H1 (cell line): Measurements from ENCODE around the gene C11orf58. TPM values are rescaled to one million over a fixed set of nuclear protein-coding genes. Genes with fewer than 3 reads are reported as not detected.

Source experiments
- CTCF ChIA-PET: fragments of 300-600 bp; sonication (Branson Sonifier 250); formaldehyde crosslinking; loops from one replicate; lab custom pipeline; 2021; ENCODE audit not compliant: partially characterized antibody; lab: Charles Lee
- POLR2A ChIA-PET: fragments of 300-600 bp; sonication (Branson Sonifier 250); formaldehyde crosslinking; loops from one replicate; lab custom pipeline; 2021; ENCODE audit warnings: inconsistent platforms; ENCODE audit not compliant: partially characterized antibody; lab: Charles Lee
- DNase-seq, 2 experiments: peaks; one replicate each; pipeline versions ENCODE4 v3.0.0 to v3.0.0-alpha.2; 2010 to 2022; ENCODE audit warnings: low spot score in 2 of 2, low read depth in 1 of 2, mixed read lengths in 1 of 2
- FAIRE-seq: peaks from 2 replicates; lab custom pipeline; 2011; peaks lifted over from hg19 to GRCh38; lab: Jason Lieb, UNC
- H2AFZ ChIP-seq: 2 replicates; pipeline ENCODE4 v1.8.1; 2012; ENCODE audit warnings: low read length, inconsistent platforms
- H2AK5ac ChIP-seq: 2 replicates; pipeline ENCODE4 v1.6.1; 2013; ENCODE audit warnings: low read depth, low read length
- H2BK120ac ChIP-seq: replicated peaks from 2 replicates; pipeline ENCODE3; 2013; ENCODE audit warnings: low read depth, low read length, inconsistent platforms
- H2BK12ac ChIP-seq: 2 replicates; pipeline ENCODE4 v1.6.1; 2013; ENCODE audit warnings: low read depth, low read length
- H2BK15ac ChIP-seq: 2 replicates; pipeline ENCODE4 v1.6.1; 2013; ENCODE audit warnings: low read length
- H2BK20ac ChIP-seq: 2 replicates; pipeline ENCODE4 v1.6.1; 2013; ENCODE audit warnings: low read length
- H2BK5ac ChIP-seq: 2 replicates; pipeline ENCODE4 v1.6.1; 2013; ENCODE audit warnings: low read depth, low read length
- H3K14ac ChIP-seq: 2 replicates; pipeline ENCODE4 v1.6.1; 2013; ENCODE audit warnings: inconsistent platforms; ENCODE audit not compliant: insufficient read length
- H3K18ac ChIP-seq: 2 replicates; pipeline ENCODE4 v1.6.1; 2013; ENCODE audit warnings: low read length; ENCODE audit errors: extremely low read depth
- H3K23ac ChIP-seq: 2 replicates; pipeline ENCODE4 v1.6.1; 2013; ENCODE audit warnings: inconsistent platforms; ENCODE audit not compliant: insufficient read length
- H3K23me2 ChIP-seq: 2 replicates; pipeline ENCODE4 v1.6.1; 2013; ENCODE audit warnings: low read depth, low read length
- H3K27ac ChIP-seq: 2 replicates; pipeline ENCODE4 v1.6.1; 2011; ENCODE audit warnings: low read depth, low read length, inconsistent platforms
- H3K27me3 ChIP-seq, 4 experiments: replicated peaks in 1 of 4; 1 replicate in 1 of 4; 2 replicates in 3 of 4; pipeline versions ENCODE4 v1.6.1 to v1.8.1; 2011 to 2013; ENCODE audit warnings: low read length in 3 of 4, mild to moderate bottlenecking in 3 of 4, inconsistent platforms in 2 of 4, mixed read lengths in 2 of 4, moderate library complexity in 1 of 4; ENCODE audit not compliant: control insufficient read depth in 3 of 4, insufficient read depth in 3 of 4; ENCODE audit errors: extremely low read depth in 1 of 4
- H3K36me3 ChIP-seq, 4 experiments: 2 replicates each; pipeline versions ENCODE4 v1.6.1 to v1.8.1; 2011 to 2013; ENCODE audit warnings: mild to moderate bottlenecking in 4 of 4, low read length in 3 of 4, moderate library complexity in 2 of 4, control low read depth in 1 of 4, inconsistent platforms in 1 of 4; ENCODE audit not compliant: insufficient read depth in 4 of 4, control insufficient read depth in 2 of 4
- H3K4ac ChIP-seq: replicated peaks from 2 replicates; pipeline ENCODE3; 2013; ENCODE audit warnings: low read length, low read depth, mixed read lengths, inconsistent platforms; ENCODE audit not compliant: insufficient read length
- H3K4me1 ChIP-seq, 4 experiments: replicated peaks in 1 of 4; 1 replicate in 1 of 4; 2 replicates in 3 of 4; pipeline versions ENCODE4 v1.6.1 to v1.8.1; 2011 to 2013; ENCODE audit warnings: low read length in 3 of 4, inconsistent platforms in 2 of 4, mixed read lengths in 1 of 4; ENCODE audit not compliant: insufficient read depth in 4 of 4, control insufficient read depth in 3 of 4
- H3K4me2 ChIP-seq, 2 experiments: 2 replicates each; pipeline versions ENCODE4 v1.6.1 to v1.8.1; 2011 to 2013; ENCODE audit warnings: low read depth in 2 of 2, low read length in 2 of 2, control low read depth in 1 of 2, inconsistent platforms in 1 of 2, mild to moderate bottlenecking in 1 of 2; ENCODE audit not compliant: insufficient read depth in 1 of 2
- H3K4me3 ChIP-seq, 4 experiments: fragments of 200-600, 300-600 bp in 1 of 4; sonication (generic), shearing (Covaris generic), sonication (Bioruptor Twin) in 1 of 4; 2 replicates each; pipeline versions ENCODE4 v1.5.1 to v1.8.1; 2011 to 2016; ENCODE audit warnings: low read length in 4 of 4, low read depth in 3 of 4, control low read depth in 2 of 4, inconsistent platforms in 2 of 4, mild to moderate bottlenecking in 2 of 4, mixed read lengths in 1 of 4, moderate library complexity in 1 of 4; ENCODE audit not compliant: insufficient read depth in 2 of 4; ENCODE audit errors: extremely low read depth in 1 of 4
- H3K56ac ChIP-seq: replicated peaks from 2 replicates; pipeline ENCODE3; 2013; ENCODE audit warnings: low read depth, mild to moderate bottlenecking, mixed read lengths, low read length, inconsistent platforms; ENCODE audit not compliant: insufficient read length
- H3K79me1 ChIP-seq: 2 replicates; pipeline ENCODE4 v1.6.1; 2013; ENCODE audit warnings: low read depth, low read length, control low read depth
- H3K79me2 ChIP-seq, 2 experiments: 2 replicates each; pipeline versions ENCODE4 v1.6.1 to v1.8.1; 2012 to 2013; ENCODE audit warnings: low read length in 2 of 2, mild to moderate bottlenecking in 2 of 2, inconsistent platforms in 1 of 2; ENCODE audit not compliant: insufficient read depth in 2 of 2, control insufficient read depth in 1 of 2
- H3K9ac ChIP-seq, 4 experiments: replicated peaks in 1 of 4; 1 replicate in 1 of 4; 2 replicates in 3 of 4; pipeline versions ENCODE4 v1.6.1 to v1.8.1; 2011 to 2013; ENCODE audit warnings: low read depth in 3 of 4, low read length in 3 of 4, control low read depth in 2 of 4, mild to moderate bottlenecking in 2 of 4, moderate library complexity in 2 of 4, inconsistent platforms in 1 of 4; ENCODE audit errors: extremely low read depth in 1 of 4
- H3K9me3 ChIP-seq, 2 experiments: 2 replicates each; pipeline versions ENCODE4 v1.6.1 to v1.8.1; 2012 to 2013; ENCODE audit warnings: mild to moderate bottlenecking in 2 of 2, moderate library complexity in 2 of 2, control low read depth in 1 of 2, inconsistent platforms in 1 of 2, low read depth in 1 of 2, low read length in 1 of 2, mixed read lengths in 1 of 2; ENCODE audit not compliant: insufficient read depth in 2 of 2
- H4K20me1 ChIP-seq, 2 experiments: replicated peaks in 1 of 2; 2 replicates each; pipeline versions ENCODE3 to v1.8.1; 2011 to 2013; ENCODE audit warnings: inconsistent platforms in 2 of 2, low read length in 2 of 2, mild to moderate bottlenecking in 1 of 2; ENCODE audit not compliant: insufficient read depth in 2 of 2, control insufficient read depth in 1 of 2
- H4K5ac ChIP-seq: 2 replicates; pipeline ENCODE4 v1.6.1; 2013; ENCODE audit warnings: low read length, low read depth, mixed read lengths, inconsistent platforms; ENCODE audit not compliant: insufficient read length
- H4K8ac ChIP-seq: 2 replicates; pipeline ENCODE4 v1.8.0; 2013; ENCODE audit warnings: mild to moderate bottlenecking, moderate library complexity, low read length, inconsistent platforms; ENCODE audit not compliant: insufficient read depth; ENCODE audit errors: extremely low read depth
- H4K91ac ChIP-seq: replicated peaks from 2 replicates; pipeline ENCODE3; 2013; ENCODE audit warnings: low read length, mixed read lengths, inconsistent platforms; ENCODE audit not compliant: insufficient read length
- CHD1 ChIP-seq: IDR thresholded peaks from 2 replicates; pipeline ENCODE4 v1.6.1; 2012; ENCODE audit warnings: low read depth, low read length, improper control_type of control experiment
- EZH2 ChIP-seq: fragments of 200-600 bp; sonication (generic); IDR thresholded peaks from 2 replicates; pipeline ENCODE4 v1.7.1; 2012; ENCODE audit warnings: low read depth, mild to moderate bottlenecking, moderate library complexity, low read length, inconsistent platforms; ENCODE audit not compliant: severe bottlenecking
- KDM4A ChIP-seq: IDR thresholded peaks from one replicate; pipeline ENCODE4 v1.7.1; 2012; ENCODE audit warnings: low read depth, mild to moderate bottlenecking, moderate library complexity, low read length, inconsistent platforms; ENCODE audit not compliant: severe bottlenecking
- NRF1 ChIP-seq: IDR thresholded peaks from 2 replicates; pipeline ENCODE4 v1.6.1; 2011; ENCODE audit warnings: mild to moderate bottlenecking, low read depth, low read length, improper control_type of control experiment
- SUZ12 ChIP-seq: fragments of 200-600 bp; sonication (generic); IDR thresholded peaks from 2 replicates; pipeline ENCODE4 v1.6.1; 2012; ENCODE audit warnings: mild to moderate bottlenecking, inconsistent platforms, low read length, moderate library complexity, mixed read lengths
- TEAD4 ChIP-seq: IDR thresholded peaks from 2 replicates; pipeline ENCODE4 v1.6.1; 2012; ENCODE audit warnings: low read depth, low read length, inconsistent platforms, mixed read lengths
- ZNF274 ChIP-seq: IDR thresholded peaks from 2 replicates; pipeline ENCODE4 v1.7.0; 2012; ENCODE audit warnings: low read length, borderline replicate concordance; ENCODE audit errors: extremely low read depth
- WGBS, 2 experiments: shearing (Covaris generic) in 1 of 2; methylation state at CpG; one replicate each; pipeline versions ENCODE4 v1.1.6 to v1.1.7; 2013 to 2015; ENCODE audit warnings: low lambda C conversion rate in 2 of 2, mixed read lengths in 2 of 2, inconsistent platforms in 1 of 2, low coverage in 1 of 2, missing lambda C conversion rate in 1 of 2; ENCODE audit not compliant: insufficient replicate concordance in 2 of 2, insufficient coverage in 1 of 2, insufficient read length in 1 of 2; ENCODE audit errors: extremely low coverage in 1 of 2, missing lambda C conversion rate in 1 of 2; 5-methylcytosine and 5-hydroxymethylcytosine counted together
- polyA plus RNA-seq, 7 experiments: library from polyadenylated mRNA; depleted of rRNA in 3 of 7; stranded (reverse) in 5 of 7; unstranded in 2 of 7; fragments of >200 nt in 5 of 7; fragments of 200-250 nt in 2 of 7; gene quantifications; 1 replicate in 5 of 7; 2 replicates in 1 of 7; 4 replicates in 1 of 7; pipeline versions ENCODE4 v1.2.1 to v1.2.3, GENCODE V29; 2011 to 2013; ENCODE audit warnings: missing spikeins in 2 of 7, mixed read lengths in 2 of 7
- total RNA-seq: library from RNA; stranded (reverse); fragmentation: NEBNext Ultra II Directional; extraction: Animal tissue kit (Norgen Biotek cat#: 25700); gene quantifications from 2 replicates; pipeline ENCODE4 v1.2.1, GENCODE V29; 2021
- TF ChIP-seq, protein P1 (sequence below): IDR thresholded peaks from 2 replicates; pipeline ENCODE4 v1.6.1; 2012; ENCODE audit warnings: low read length, inconsistent platforms
- TF ChIP-seq, protein P2 (sequence below): IDR thresholded peaks from 2 replicates; pipeline ENCODE4 v1.6.1; 2011; ENCODE audit warnings: low read length, improper control_type of control experiment

Gene C11orf58
- total and polyA plus RNA-seq, 2 of the 8 experiments (the other 6 are each of a cell fraction or from before 2014, with no cell fraction given) = 70.7 to 181 TPM

DNA sequence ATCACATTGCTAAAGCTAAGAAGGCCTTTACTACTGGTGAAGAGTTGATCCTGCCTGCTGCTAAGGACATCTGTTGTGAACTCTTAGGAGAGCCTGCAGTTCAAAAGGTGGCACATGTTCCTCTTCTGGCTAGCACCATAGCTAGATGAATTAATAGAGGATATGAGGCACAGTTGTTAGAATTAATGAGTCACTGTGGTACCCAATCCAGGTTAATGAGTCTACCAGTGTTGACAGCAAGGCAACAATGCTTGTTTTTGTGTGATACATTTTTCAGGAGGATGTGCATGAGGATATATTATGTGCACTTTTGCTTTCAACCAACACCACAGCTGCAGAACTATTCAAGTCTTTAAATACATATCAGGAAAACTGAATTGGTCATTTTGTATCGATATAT, 12.0 kb downstream of the C11orf58 start:
- Histone ChIP-seq H3K79me2 (peaks cover 0 to 24% of the 10 kb centered on the region in 2 experiments; a peak in 2 of 4 replicates), H3K79me1 (peaks cover 5% of the 10 kb centered on the region), H4K20me1 (peaks cover 3 to 4% of the 10 kb centered on the region in 2 experiments), H3K4ac (no peak overlapping the region), H3K9ac (no peak overlapping the region), H2BK120ac (no peak overlapping the region), H2BK12ac (no peak overlapping the region), H3K56ac (no peak overlapping the region), H3K18ac (no peak overlapping the region), H3K23ac (no peak overlapping the region), H3K4me3 (no peak overlapping the region), H3K4me2 (no peak overlapping the region), H2AK5ac (no peak overlapping the region), H3K36me3 (peaks cover 12 to 95% (median 74%) of the 10 kb centered on the region in 4 experiments), H3K27ac (no peak overlapping the region), H2BK5ac (no peak overlapping the region), H3K4me1 (no peaks in the 10 kb centered on the region), H2AFZ (no peak overlapping the region), H3K9me3 (no peaks in the 10 kb centered on the region), H2BK15ac (no peak overlapping the region), H3K23me2 (no peaks in the 10 kb centered on the region), H4K5ac (no peak overlapping the region), H4K91ac (no peak overlapping the region), H3K14ac (no peak overlapping the region), H2BK20ac (no peak overlapping the region), H3K27me3 (peaks cover 0 to 1% (median 0%) of the 10 kb centered on the region in 4 experiments; a peak in 1 of 7 replicates), H4K8ac (no peak overlapping the region)
- WGBS, 2 experiments = 36% methylated on average over 1 of the region's 1 CpG; no CpG with 5 or more reads in 1 of the 2 experiments
- TF ChIP-seq NRF1 = no peak
- TF ChIP-seq TEAD4 = no peak
- no peak for TF ChIP-seq CHD1
- TF ChIP-seq KDM4A = no peak
- TF ChIP-seq, protein P1, sequence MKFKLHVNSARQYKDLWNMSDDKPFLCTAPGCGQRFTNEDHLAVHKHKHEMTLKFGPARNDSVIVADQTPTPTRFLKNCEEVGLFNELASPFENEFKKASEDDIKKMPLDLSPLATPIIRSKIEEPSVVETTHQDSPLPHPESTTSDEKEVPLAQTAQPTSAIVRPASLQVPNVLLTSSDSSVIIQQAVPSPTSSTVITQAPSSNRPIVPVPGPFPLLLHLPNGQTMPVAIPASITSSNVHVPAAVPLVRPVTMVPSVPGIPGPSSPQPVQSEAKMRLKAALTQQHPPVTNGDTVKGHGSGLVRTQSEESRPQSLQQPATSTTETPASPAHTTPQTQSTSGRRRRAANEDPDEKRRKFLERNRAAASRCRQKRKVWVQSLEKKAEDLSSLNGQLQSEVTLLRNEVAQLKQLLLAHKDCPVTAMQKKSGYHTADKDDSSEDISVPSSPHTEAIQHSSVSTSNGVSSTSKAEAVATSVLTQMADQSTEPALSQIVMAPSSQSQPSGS = no peak
- TF ChIP-seq, protein P2, sequence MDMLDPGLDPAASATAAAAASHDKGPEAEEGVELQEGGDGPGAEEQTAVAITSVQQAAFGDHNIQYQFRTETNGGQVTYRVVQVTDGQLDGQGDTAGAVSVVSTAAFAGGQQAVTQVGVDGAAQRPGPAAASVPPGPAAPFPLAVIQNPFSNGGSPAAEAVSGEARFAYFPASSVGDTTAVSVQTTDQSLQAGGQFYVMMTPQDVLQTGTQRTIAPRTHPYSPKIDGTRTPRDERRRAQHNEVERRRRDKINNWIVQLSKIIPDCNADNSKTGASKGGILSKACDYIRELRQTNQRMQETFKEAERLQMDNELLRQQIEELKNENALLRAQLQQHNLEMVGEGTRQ = no peak
- no peak for TF ChIP-seq EZH2
- no peak for TF ChIP-seq SUZ12
- TF ChIP-seq ZNF274 = no peak
- ChIA-PET CTCF (interaction anchor here (1.3 to 1.9 kb wide), 3 partner anchors 12 to 39 kb away, joined by 3 to 7 read pairs (median 3); no protein-coding TSS in a partner anchor), POLR2A (interaction anchor here (1.2 to 4.0 kb wide), 2 partner anchors 8 to 12 kb away, joined by 6 to 30 read pairs; partner anchors contain the start of gene C11orf58)
- FAIRE-seq (no peak), DNase-seq (no peak)
